Sigmoid colon (tissue), 7 donors: ENCODE results near the gene TIMM21. TPM values are rescaled to one million over a fixed set of nuclear protein-coding genes. Genes with fewer than 3 reads are reported as not detected.

Experiments used
- DNase-seq: peaks from one replicate; pipeline ENCODE4 v3.0.0-alpha.2; 2019
- H3K27ac ChIP-seq, 4 donors: fragments of 200-600 bp; sonication (generic); one replicate each; pipeline ENCODE4 v1.5.1; 2016 to 2019; ENCODE audit warnings: mild to moderate bottlenecking in 1 of 4
- H3K27me3 ChIP-seq, 3 donors: fragments of 200-600 bp; sonication (generic); one replicate each; pipeline ENCODE4 v1.5.1; 2019; ENCODE audit warnings: mild to moderate bottlenecking in 1 of 3
- H3K36me3 ChIP-seq, 4 donors: fragments of 200-600 bp; sonication (generic); one replicate each; pipeline ENCODE4 v1.5.1; 2016 to 2019
- H3K4me1 ChIP-seq, 4 donors: fragments of 200-600 bp; sonication (generic); one replicate each; pipeline ENCODE4 v1.5.1; 2017 to 2019
- H3K4me3 ChIP-seq, 4 donors: fragments of 200-600 bp; sonication (generic); one replicate each; pipeline ENCODE4 v1.5.1; 2017 to 2019; ENCODE audit warnings: mild to moderate bottlenecking in 2 of 4, moderate library complexity in 1 of 4
- H3K9me3 ChIP-seq, 4 donors: fragments of 200-600 bp in 3 of 4; sonication (generic) in 3 of 4; one replicate each; pipeline versions ENCODE4 v1.5.1 to v1.6.1; 2013 to 2019
- CTCF ChIP-seq, 4 experiments: fragments of 450-650 bp in 3 of 4; fragments of 200-600 bp in 1 of 4; IDR thresholded peaks; one replicate each; pipeline ENCODE4 v1.5.1; 2016 to 2019; ENCODE audit warnings: antibody characterized with exemption in 4 of 4, mild to moderate bottlenecking in 3 of 4, moderate library complexity in 2 of 4
- EP300 ChIP-seq, 4 donors: sonication (generic); formaldehyde crosslinking; IDR thresholded peaks; one replicate each; pipeline ENCODE4 v1.6.1; 2017; ENCODE audit warnings: antibody characterized with exemption in 4 of 4
- POLR2A ChIP-seq, 2 donors: fragments of 450-650 bp; IDR thresholded peaks; one replicate each; pipeline ENCODE4 v1.6.1; 2016; ENCODE audit warnings: antibody characterized with exemption in 2 of 2, mild to moderate bottlenecking in 2 of 2, moderate library complexity in 2 of 2
- POLR2AphosphoS5 ChIP-seq, 4 donors: sonication (generic); formaldehyde crosslinking; IDR thresholded peaks; one replicate each; pipeline ENCODE4 v1.6.1; 2017; ENCODE audit warnings: antibody characterized with exemption in 4 of 4
- WGBS, 2 donors: extraction: QIAGEN DNeasy Blood & Tissue Kit; methylation state at CpG; one replicate each; pipeline ENCODE4 v1.1.7; 2013; 5-methylcytosine and 5-hydroxymethylcytosine counted together
- intact Hi-C: fragments of 100-400 bp; cut with DNase I; formaldehyde crosslinking; loops from one replicate; pipeline ENCODE4 v1.15.1; 2023
- polyA plus RNA-seq, 3 donors: library from polyadenylated mRNA; stranded (reverse); fragments of 200-250 nt; gene quantifications; one replicate each; pipeline ENCODE4 v1.2.3, GENCODE V29; 2013
- total RNA-seq, 4 donors: library from RNA; depleted of rRNA; stranded (reverse); fragments of >200 nt; gene quantifications; one replicate each; pipeline ENCODE4 v1.1.0, GENCODE V29; 2016
- donor health status: healthy with polysubstance abuse.
- donor health status: Bipolar disorder and iron deficiency.
- donor health status: healthy.

Gene TIMM21
- total and polyA plus RNA-seq, 7 donors: 9.0 to 65.3 (median 42.4) TPM

- Histone ChIP-seq H3K9me3 (no peaks in the 10 kb centered on the region), H3K4me3 (no peak overlapping the region), H3K4me1 (peaks cover 0 to 36% (median 33%) of the 10 kb centered on the region in 4 donors), H3K36me3 (peaks cover 0 to 57% (median 14%) of the 10 kb centered on the region in 4 donors), H3K27ac (no peak overlapping the region), H3K27me3 (no peaks in the 10 kb centered on the region)
- TF ChIP-seq CTCF (IDR thresholded peaks at IDR 0.05) (no peak), EP300 (IDR thresholded peaks at IDR 0.05) (no peak), POLR2A (IDR thresholded peaks at IDR 0.05) (no peak), POLR2AphosphoS5 (IDR thresholded peaks at IDR 0.05) (no peak)
- intact Hi-C loops: no loop called here
- WGBS, 2 donors: 93 to 95% methylated on average over 4 of the region's 4 CpGs
- no peak for DNase-seq
These were observed 5.5 kb downstream of the TIMM21 start for GRCh38 chr18:74153793-74154192.

- TF ChIP-seq CTCF (IDR thresholded peaks at IDR 0.05) (no peak), EP300 (IDR thresholded peaks at IDR 0.05) (no peak), POLR2AphosphoS5 (IDR thresholded peaks at IDR 0.05) (no peak), POLR2A (IDR thresholded peaks at IDR 0.05) (no peak)
- Histone ChIP-seq H3K36me3 (peaks cover 0 to 67% (median 18%) of the 10 kb centered on the region in 4 donors), H3K4me1 (peaks cover 0 to 26% (median 24%) of the 10 kb centered on the region in 4 donors)
These were observed 6.4 kb downstream of the TIMM21 start for GRCh38 chr18:74154716-74155115.

GRCh38 chr18:74155276-74155675 lies 7.0 kb downstream of the TIMM21 start:
- H3K27ac ChIP-seq: no peak overlapping the region
- peaks cover 0 to 21% (median 19%) of the 10 kb centered on the region in 4 donors for H3K4me1 ChIP-seq
- 83 to 87% methylated on average over 4 of the region's 4 CpGs for WGBS, 2 donors
- no peak for TF ChIP-seq POLR2AphosphoS5 (IDR thresholded peaks at IDR 0.05)
- TF ChIP-seq POLR2A (IDR thresholded peaks at IDR 0.05): no peak
- TF ChIP-seq EP300 (IDR thresholded peaks at IDR 0.05): no peak
- TF ChIP-seq CTCF (IDR thresholded peaks at IDR 0.05): no peak
- H3K4me3 ChIP-seq: no peak overlapping the region
- H3K9me3 ChIP-seq: no peaks in the 10 kb centered on the region
- H3K27me3 ChIP-seq: no peaks in the 10 kb centered on the region
- peaks cover 0 to 72% (median 20%) of the 10 kb centered on the region in 4 donors for H3K36me3 ChIP-seq
- intact Hi-C loops: no loop called here
- DNase-seq: no peak

More at GRCh38 chr18:74154716-74155115, 6.4 kb downstream of the TIMM21 start:
- WGBS, 2 donors: 88 to 94% methylated on average over 4 of the region's 4 CpGs
- intact Hi-C loops: no loop called here
- Histone ChIP-seq H3K27me3 (no peaks in the 10 kb centered on the region), H3K9me3 (no peaks in the 10 kb centered on the region), H3K27ac (no peak overlapping the region), H3K4me3 (no peak overlapping the region)
- DNase-seq: no peak

GRCh38 chr18:74163019-74163660 lies 14.8 kb downstream of the TIMM21 start:
- no peaks in the 10 kb centered on the region for H3K27me3 ChIP-seq
- no peak for TF ChIP-seq CTCF (IDR thresholded peaks at IDR 0.05)
- no peak for TF ChIP-seq POLR2A (IDR thresholded peaks at IDR 0.05)
- no peak for TF ChIP-seq EP300 (IDR thresholded peaks at IDR 0.05)
- no peak for TF ChIP-seq POLR2AphosphoS5 (IDR thresholded peaks at IDR 0.05)
- H3K4me3 ChIP-seq: no peak overlapping the region
- intact Hi-C loops: no loop called here
- no peak for DNase-seq
- no peaks in the 10 kb centered on the region for H3K9me3 ChIP-seq
- no peak overlapping the region for H3K27ac ChIP-seq
- peaks cover 0 to 35% (median 10%) of the 10 kb centered on the region in 4 donors for H3K36me3 ChIP-seq
- 73 to 88% methylated on average over 11 of the region's 11 CpGs for WGBS, 2 donors
- H3K4me1 ChIP-seq: no peaks in the 10 kb centered on the region
